ENCODE results near the gene KRTAP1-3. TPM values are rescaled to one million over a fixed set of nuclear protein-coding genes. Genes with fewer than 3 reads are reported as not detected.
"Not testable (repeated sequence)": the region's sequence is repeated elsewhere in the genome, so short reads cannot be mapped to it uniquely, and the experiment has no call there.

The KRTAP1-3 gene
- total RNA-seq, 1 experiment from 2014 or later, result not detected

GRCh38 chr17:41042953-41043352, 8.3 kb upstream of the KRTAP1-3 start:
- Mint-ChIP-seq H3K27ac (ENCODE audit: unreplicated experiment) (no peak overlapping the region), H3K9me3 (ENCODE audit: unreplicated experiment) (peaks cover 23% of the 10 kb centered on the region), H3K4me3 (ENCODE audit: unreplicated experiment) (no peak overlapping the region), H3K4me1 (ENCODE audit: low read depth, unreplicated experiment) (no peaks in the 10 kb centered on the region), H3K27me3 (ENCODE audit: insufficient read depth, unreplicated experiment) (no peaks in the 10 kb centered on the region), H3K36me3 (ENCODE audit: insufficient read depth, unreplicated experiment) (no peaks in the 10 kb centered on the region)
- TF ChIP-seq CTCF (IDR thresholded peaks at IDR 0.05; ENCODE audit: insufficient read depth in 1 of 2, low read depth in 1 of 2, low read length in 1 of 2, severe bottlenecking in 1 of 2, unreplicated experiment in 1 of 2), result no peak
- Histone ChIP-seq H3K36me3 (ENCODE audit: control insufficient read depth, insufficient read depth, low read length) (no peaks in the 10 kb centered on the region), H3K4me3 (ENCODE audit: low read depth, low read length) (no peak overlapping the region), H3K27me3 (replicated peaks; ENCODE audit: control insufficient read depth, insufficient read depth, low read length) (no peaks in the 10 kb centered on the region), H3K9me3 (peaks cover 10% of the 10 kb centered on the region), H3K4me1 (peaks cover 8% of the 10 kb centered on the region)
- BruUV-seq (replicated peaks), result no TSS peak
- POLR2A ChIA-PET, result no interaction called here
- no peak for DNase-seq
- intact Hi-C loops (cut with micrococcal nuclease; ENCODE audit: unreplicated experiment), result no loop called here
- CTCF ChIA-PET, result no interaction called here

GRCh38 chr17:41040783-41041571, 6.3 kb upstream of the KRTAP1-3 start, which contains the start of gene KRTAP1-1:
TSS of gene KRTAP1-1 (minus strand) at chr17:41041450. CDS start at chr17:41041397, 53 bp downstream.
- DNase-seq; H3K4me3 Mint-ChIP-seq (ENCODE audit: unreplicated experiment); H3K36me3 ChIP-seq (ENCODE audit: control insufficient read depth, insufficient read depth, low read length); H3K4me3 ChIP-seq (ENCODE audit: low read depth, low read length); H3K27me3 ChIP-seq (replicated peaks; ENCODE audit: control insufficient read depth, insufficient read depth, low read length); H3K4me1 ChIP-seq; H3K36me3 Mint-ChIP-seq (ENCODE audit: insufficient read depth, unreplicated experiment); POLR2A ChIA-PET; CTCF ChIA-PET; H3K27ac Mint-ChIP-seq (ENCODE audit: unreplicated experiment); H3K4me1 Mint-ChIP-seq (ENCODE audit: low read depth, unreplicated experiment); H3K27me3 Mint-ChIP-seq (ENCODE audit: insufficient read depth, unreplicated experiment); intact Hi-C loops (cut with micrococcal nuclease; ENCODE audit: unreplicated experiment); BruUV-seq (replicated peaks); H3K9me3 ChIP-seq: not testable (repeated sequence)
- H3K9me3 Mint-ChIP-seq (ENCODE audit: unreplicated experiment), result peaks cover 23% of the 10 kb centered on the region

GRCh38 chr17:41037853-41038350, 3.2 kb upstream of the KRTAP1-3 start:
- Histone ChIP-seq H3K4me3 (ENCODE audit: low read depth, low read length) (no peak overlapping the region), H3K27me3 (replicated peaks; ENCODE audit: control insufficient read depth, insufficient read depth, low read length) (no peaks in the 10 kb centered on the region), H3K9me3 (no peaks in the 10 kb centered on the region), H3K36me3 (ENCODE audit: control insufficient read depth, insufficient read depth, low read length) (no peaks in the 10 kb centered on the region), H3K4me1 (0 out of 2 replicates have a peak, but pooled peaks cover 3% of the 10 kb centered on the region)
- ChIA-PET CTCF (no interaction called here), POLR2A (no interaction called here)
- no TSS peak for BruUV-seq (replicated peaks)
- DNase-seq, result no peak
- Mint-ChIP-seq H3K27ac (ENCODE audit: unreplicated experiment) (no peak overlapping the region), H3K9me3 (ENCODE audit: unreplicated experiment) (peaks cover 9% of the 10 kb centered on the region), H3K36me3 (ENCODE audit: insufficient read depth, unreplicated experiment) (no peaks in the 10 kb centered on the region), H3K4me1 (ENCODE audit: low read depth, unreplicated experiment) (peaks cover 8% of the 10 kb centered on the region), H3K27me3 (ENCODE audit: insufficient read depth, unreplicated experiment) (no peaks in the 10 kb centered on the region), H3K4me3 (ENCODE audit: unreplicated experiment) (no peak overlapping the region)
- no peak for TF ChIP-seq CTCF (IDR thresholded peaks at IDR 0.05; ENCODE audit: insufficient read depth in 1 of 2, low read depth in 1 of 2, low read length in 1 of 2, severe bottlenecking in 1 of 2, unreplicated experiment in 1 of 2)
- intact Hi-C loops (cut with micrococcal nuclease; ENCODE audit: unreplicated experiment), result no loop called here
